HepG2 (cell line): Measurements from ENCODE around the gene ZFAND6. TPM values are rescaled to one million over a fixed set of nuclear protein-coding genes. Genes with fewer than 3 reads are reported as not detected.

Experiments
- ATAC-seq: fragments of 200-7000 bp; cut with Tn5 transposase; 3 replicates; pipeline ENCODE4 v1.9.1; 2020; ENCODE audit warnings: mild to moderate bottlenecking, moderate library complexity
- BruUV-seq: library from RNA; stranded (reverse); fragments of 400-500 nt; replicated peaks from 2 replicates; lab custom pipeline; 2021; lab: Mats Ljungman, UMichigan
- CTCF ChIA-PET: fragments of 300-600 bp; formaldehyde crosslinking; extraction: SDS; loops from one replicate; lab custom pipeline; 2021; ENCODE audit warnings: low total read pairs, inconsistent platforms, low intra/inter-chr PET ratio; lab: Yijun Ruan, JAX
- POLR2A ChIA-PET: fragments of 350-600 bp; sonication (Branson Sonifier 250); formaldehyde crosslinking; loops from one replicate; lab custom pipeline; 2020; ENCODE audit warnings: antibody characterized with exemption, inconsistent platforms; lab: Yijun Ruan, JAX
- DNase-seq: peaks from one replicate; pipeline ENCODE4 v3.0.0-alpha.2; 2015; ENCODE audit warnings: low spot score
- FAIRE-seq: peaks from 3 replicates; lab custom pipeline; 2011; peaks lifted over from hg19 to GRCh38; lab: Jason Lieb, UNC
- H2AFZ ChIP-seq: one replicate; pipeline ENCODE4 v1.6.1; 2011; ENCODE audit warnings: low read length, inconsistent platforms
- H3K27ac ChIP-seq: fragments of 300-600 bp; 3 replicates; pipeline ENCODE4 v1.8.0; 2011; ENCODE audit warnings: mixed run types, mild to moderate bottlenecking, mixed read lengths, low read length, inconsistent platforms; ENCODE audit not compliant: insufficient read depth; ENCODE audit errors: extremely low read length
- H3K27me3 ChIP-seq, 2 experiments: fragments of 200-600 bp in 1 of 2; 2 replicates in 1 of 2; 3 replicates in 1 of 2; pipeline versions ENCODE4 v1.6.0 to v1.8.0; 2011; ENCODE audit warnings: low read length in 2 of 2, mild to moderate bottlenecking in 2 of 2, moderate library complexity in 2 of 2, inconsistent platforms in 1 of 2; ENCODE audit not compliant: insufficient read depth in 2 of 2, control insufficient read depth in 1 of 2
- H3K36me3 ChIP-seq, 2 experiments: fragments of 200-600 bp in 1 of 2; replicated peaks in 1 of 2; 2 replicates in 1 of 2; 3 replicates in 1 of 2; pipeline versions ENCODE4 v1.5.1 to v1.8.0; 2011; ENCODE audit warnings: low read length in 2 of 2, inconsistent platforms in 1 of 2; ENCODE audit not compliant: insufficient read depth in 2 of 2, control insufficient read depth in 1 of 2
- H3K4me1 ChIP-seq: 2 replicates; pipeline ENCODE4 v1.5.1; 2012; ENCODE audit warnings: low read length, inconsistent platforms; ENCODE audit not compliant: insufficient read depth
- H3K4me2 ChIP-seq: 2 replicates; pipeline ENCODE4 v1.6.0; 2011; ENCODE audit warnings: low read depth, low read length, inconsistent platforms
- H3K4me3 ChIP-seq, 3 experiments: fragments of 200-600 bp in 1 of 3; sonication (generic), shearing (Covaris generic) in 1 of 3; replicated peaks in 1 of 3; 2 replicates each; pipeline ENCODE4 v1.5.1; 2011 to 2016; ENCODE audit warnings: low read length in 3 of 3, inconsistent platforms in 2 of 3, low read depth in 2 of 3, mild to moderate bottlenecking in 2 of 3, control low read depth in 1 of 3, mixed read lengths in 1 of 3; ENCODE audit not compliant: insufficient read depth in 1 of 3
- H3K79me2 ChIP-seq: one replicate; pipeline ENCODE4 v1.6.1; 2011; ENCODE audit warnings: low read length, inconsistent platforms; ENCODE audit not compliant: insufficient read depth
- H3K9ac ChIP-seq: 2 replicates; pipeline ENCODE4 v1.6.0; 2011; ENCODE audit warnings: mild to moderate bottlenecking, low read depth, low read length, inconsistent platforms; ENCODE audit not compliant: insufficient read depth
- H3K9me3 ChIP-seq: 2 replicates; pipeline ENCODE4 v1.5.1; 2012; ENCODE audit warnings: mild to moderate bottlenecking, low read length
- H4K20me1 ChIP-seq: 2 replicates; pipeline ENCODE4 v1.6.0; 2011; ENCODE audit warnings: inconsistent platforms, mild to moderate bottlenecking, low read length, moderate library complexity; ENCODE audit not compliant: insufficient read depth
- PAXIP1 ChIP-seq: sonication (generic); formaldehyde crosslinking; conservative IDR thresholded peaks from 2 replicates; pipeline ENCODE4 v1.4.0; 2020; ENCODE audit warnings: mild to moderate bottlenecking, missing genetic modification reagents, moderate library complexity
- ZNF18 ChIP-seq: sonication (generic); formaldehyde crosslinking; IDR thresholded peaks from 2 replicates; pipeline ENCODE4 v1.8.0; 2022; ENCODE audit warnings: mild to moderate bottlenecking, missing genetic modification reagents; ENCODE audit not compliant: insufficient replicate concordance
- ZNF639 ChIP-seq: conservative IDR thresholded peaks from 2 replicates; pipeline ENCODE4 v1.6.1; 2018; ENCODE audit warnings: missing genetic modification reagents
- WGBS: methylation state at CpG from one replicate; pipeline ENCODE4 v1.1.6; 2017; ENCODE audit warnings: low lambda C conversion rate; 5-methylcytosine and 5-hydroxymethylcytosine counted together
- in situ Hi-C: cut with HindIII; loops from 2 replicates; pipeline ENCODE4 v1.10.0; 2017; ENCODE audit warnings: low pct_unique_long_range_greater_than_20kb; ENCODE audit not compliant: extremely low pct_ligation_motif_present
- intact Hi-C: fragments of 100-400 bp; cut with micrococcal nuclease; formaldehyde crosslinking; loops from one replicate; pipeline ENCODE4 v1.10.0; 2022; ENCODE audit not compliant: unreplicated experiment
- polyA plus RNA-seq, 8 experiments: library from polyadenylated mRNA; depleted of rRNA in 3 of 8; stranded (reverse) in 7 of 8; unstranded in 1 of 8; fragments of >200 nt; fragmentation: Illumina TruSeq in 4 of 8; extraction: Trizol in 4 of 8; gene quantifications; 2 replicates each; pipeline versions ENCODE4 v1.2.1 to v1.2.3, GENCODE V29; 2011 to 2016; ENCODE audit warnings: low read depth in 4 of 8, missing spikeins in 1 of 8, mixed read lengths in 1 of 8; ENCODE audit not compliant: insufficient read depth in 1 of 8
- total RNA-seq, 5 experiments: library from RNA; depleted of rRNA; stranded (reverse); fragments of >200 nt; fragmentation: Illumina TruSeq; extraction: Trizol; gene quantifications; 2 replicates each; pipeline ENCODE4 v1.2.3, GENCODE V29; 2016; ENCODE audit warnings: low read depth in 1 of 5

Gene ZFAND6
- total and polyA plus RNA-seq, 2 of the 13 experiments (the other 11 are each of a cell fraction or from before 2014, with no cell fraction given): 84.2 to 115 TPM

GRCh38 chr15:80109388-80109787 lies 49.9 kb downstream of the ZFAND6 start:
- POLR2A ChIA-PET: no interaction called here
- CTCF ChIA-PET: no interaction called here
- no peak for TF ChIP-seq ZNF18 (CRISPR knock-in tag)
- TF ChIP-seq ZNF639: no peak
- Histone ChIP-seq H3K79me2 (peaks cover 45% of the 10 kb centered on the region), H3K4me2 (no peak overlapping the region), H3K4me1 (peaks cover 24% of the 10 kb centered on the region), H3K27me3 (no peaks in the 10 kb centered on the region), H3K27ac (no peak overlapping the region), H3K9me3 (no peaks in the 10 kb centered on the region), H2AFZ (no peak overlapping the region), H4K20me1 (peaks cover 6% of the 10 kb centered on the region; the same call in 1 of the 2 replicates), H3K4me3 (no peak overlapping the region), H3K36me3 (no peaks in the 10 kb centered on the region), H3K9ac (no peak overlapping the region)
- no peak for ATAC-seq
- 97% methylated on average over 3 of the region's 3 CpGs for WGBS
- BruUV-seq: no TSS peak
- DNase-seq: no peak
- intact Hi-C loops (no loop called here), in situ Hi-C loops (no loop called here)
- FAIRE-seq: no peak

GRCh38 chr15:80110920-80111319 lies 51.4 kb downstream of the ZFAND6 start:
- Histone ChIP-seq H3K4me2 (no peak overlapping the region), H3K79me2 (peaks cover 42% of the 10 kb centered on the region), H3K36me3 (no peaks in the 10 kb centered on the region), H3K4me3 (no peak overlapping the region), H3K27me3 (no peaks in the 10 kb centered on the region), H2AFZ (no peak overlapping the region), H3K4me1 (peaks cover 26% of the 10 kb centered on the region), H3K9ac (no peak overlapping the region), H3K9me3 (no peaks in the 10 kb centered on the region), H3K27ac (no peak overlapping the region), H4K20me1 (peaks cover 6% of the 10 kb centered on the region; the same call in 1 of the 2 replicates)
- in situ Hi-C loops (no loop called here), intact Hi-C loops (no loop called here)
- no TSS peak for BruUV-seq
- TF ChIP-seq PAXIP1 (CRISPR knock-in tag): no peak
- FAIRE-seq (no peak), ATAC-seq (no peak), DNase-seq (no peak)
- ChIA-PET POLR2A (no interaction called here), CTCF (no interaction called here)
